H9 (cell line): Measurements from ENCODE around the gene CCDC138. TPM values are rescaled to one million over a fixed set of nuclear protein-coding genes. Genes with fewer than 3 reads are reported as not detected.

Experiments used
- DNase-seq: peaks from one replicate; pipeline ENCODE4 v3.0.0-alpha.2; 2017
- H2AFZ ChIP-seq: one replicate; pipeline ENCODE4 v1.6.1; 2013; ENCODE audit warnings: mild to moderate bottlenecking, low read length, control low read depth, moderate library complexity
- H2AK5ac ChIP-seq: 2 replicates; pipeline ENCODE4 v1.6.1; 2013; ENCODE audit warnings: low read length, control low read depth, mixed read lengths; ENCODE audit not compliant: insufficient read length
- H2BK120ac ChIP-seq: one replicate; pipeline ENCODE4 v1.6.1; 2013; ENCODE audit warnings: low read depth, mild to moderate bottlenecking, low read length, control low read depth, inconsistent platforms; ENCODE audit not compliant: poor library complexity, severe bottlenecking
- H2BK12ac ChIP-seq: 2 replicates; pipeline ENCODE4 v1.6.1; 2013; ENCODE audit warnings: low read length, control low read depth, mixed read lengths, low read depth; ENCODE audit not compliant: insufficient read length
- H2BK15ac ChIP-seq: 2 replicates; pipeline ENCODE4 v1.6.1; 2013; ENCODE audit warnings: low read depth, low read length, control low read depth
- H2BK20ac ChIP-seq: one replicate; pipeline ENCODE4 v1.6.1; 2013; ENCODE audit warnings: low read depth, mild to moderate bottlenecking, low read length, control low read depth, inconsistent platforms; ENCODE audit not compliant: poor library complexity, severe bottlenecking
- H2BK5ac ChIP-seq: 2 replicates; pipeline ENCODE4 v1.6.1; 2013; ENCODE audit warnings: low read length, control low read depth, mixed read lengths; ENCODE audit not compliant: insufficient read length
- H3K14ac ChIP-seq: 2 replicates; pipeline ENCODE4 v1.6.1; 2013; ENCODE audit warnings: low read length, control low read depth; ENCODE audit not compliant: insufficient read depth
- H3K18ac ChIP-seq: 2 replicates; pipeline ENCODE4 v1.6.1; 2013; ENCODE audit warnings: low read depth, mild to moderate bottlenecking, mixed read lengths, low read length, control low read depth; ENCODE audit not compliant: insufficient read length
- H3K23ac ChIP-seq: 2 replicates; pipeline ENCODE4 v1.6.1; 2013; ENCODE audit warnings: low read length, control low read depth, mixed read lengths, low read depth; ENCODE audit not compliant: insufficient read length
- H3K23me2 ChIP-seq: 2 replicates; pipeline ENCODE4 v1.6.1; 2013; ENCODE audit warnings: low read depth, mild to moderate bottlenecking, mixed read lengths, low read length, control low read depth; ENCODE audit not compliant: insufficient read length, poor library complexity, severe bottlenecking
- H3K27ac ChIP-seq: 2 replicates; pipeline ENCODE4 v1.5.1; 2013; ENCODE audit warnings: low read length, control low read depth, mixed read lengths, low read depth; ENCODE audit not compliant: insufficient read length
- H3K27me3 ChIP-seq: 2 replicates; pipeline ENCODE4 v1.6.1; 2013; ENCODE audit warnings: low read length, control low read depth, inconsistent platforms; ENCODE audit not compliant: insufficient read depth
- H3K4ac ChIP-seq: 2 replicates; pipeline ENCODE4 v1.6.1; 2013; ENCODE audit warnings: low read depth, mild to moderate bottlenecking, control low read depth, inconsistent platforms, low read length, moderate library complexity
- H3K4me1 ChIP-seq: 2 replicates; pipeline ENCODE4 v1.6.1; 2013; ENCODE audit warnings: low read length, control low read depth, inconsistent platforms; ENCODE audit not compliant: insufficient read depth
- H3K4me2 ChIP-seq: 2 replicates; pipeline ENCODE4 v1.6.1; 2013; ENCODE audit warnings: low read length, control low read depth, mixed read lengths; ENCODE audit not compliant: insufficient read length, insufficient read depth
- H3K56ac ChIP-seq: 2 replicates; pipeline ENCODE4 v1.6.1; 2013; ENCODE audit warnings: low read depth, mild to moderate bottlenecking, mixed read lengths, low read length, control low read depth; ENCODE audit not compliant: insufficient read length
- H3K79me1 ChIP-seq: 2 replicates; pipeline ENCODE4 v1.6.1; 2013; ENCODE audit warnings: low read depth, mild to moderate bottlenecking, moderate library complexity, low read length, control low read depth, inconsistent platforms; ENCODE audit not compliant: insufficient read depth, poor library complexity, severe bottlenecking
- H3K79me2 ChIP-seq: 2 replicates; pipeline ENCODE4 v1.6.1; 2013; ENCODE audit warnings: low read length, control low read depth, inconsistent platforms; ENCODE audit not compliant: insufficient read depth
- H3K9ac ChIP-seq: 2 replicates; pipeline ENCODE4 v1.6.1; 2013; ENCODE audit warnings: low read length, control low read depth, mixed read lengths; ENCODE audit not compliant: insufficient read length; ENCODE audit errors: extremely low read depth
- H3K9me3 ChIP-seq: one replicate; pipeline ENCODE4 v1.6.1; 2013; ENCODE audit warnings: low read depth, low read length, inconsistent platforms; ENCODE audit not compliant: control insufficient read depth
- H3T11ph ChIP-seq: one replicate; pipeline ENCODE4 v1.6.1; 2013; ENCODE audit warnings: mild to moderate bottlenecking, low read length, control low read depth, inconsistent platforms
- H4K20me1 ChIP-seq: one replicate; pipeline ENCODE4 v1.6.1; 2013; ENCODE audit not compliant: control insufficient read depth, insufficient read length, insufficient read depth
- H4K5ac ChIP-seq: 2 replicates; pipeline ENCODE4 v1.6.1; 2013; ENCODE audit warnings: low read depth, mild to moderate bottlenecking, mixed read lengths, low read length, control low read depth; ENCODE audit not compliant: insufficient read length
- H4K8ac ChIP-seq: replicated peaks from 2 replicates; pipeline ENCODE4 v1.6.1; 2013; ENCODE audit warnings: low read length, control low read depth, mixed read lengths, low read depth; ENCODE audit not compliant: insufficient read length
- H4K91ac ChIP-seq: 2 replicates; pipeline ENCODE4 v1.6.1; 2013; ENCODE audit warnings: low read depth, mild to moderate bottlenecking, moderate library complexity, mixed read lengths, low read length, control low read depth; ENCODE audit not compliant: insufficient read length
- H3K27ac Mint-ChIP-seq, 3 experiments: 2 replicates in 2 of 3; 3 replicates in 1 of 3; pipeline ENCODE4 v1.8.0; 2020 to 2021; ENCODE audit warnings: mixed read lengths in 3 of 3, mild to moderate bottlenecking in 1 of 3, moderate library complexity in 1 of 3
- H3K27me3 Mint-ChIP-seq: 2 replicates; pipeline ENCODE4 v1.8.0; 2021; ENCODE audit warnings: low read depth, mild to moderate bottlenecking, moderate library complexity, mixed read lengths
- H3K36me3 Mint-ChIP-seq, 3 experiments: 2 replicates in 2 of 3; 3 replicates in 1 of 3; pipeline ENCODE4 v1.8.0; 2020 to 2021; ENCODE audit warnings: low read depth in 3 of 3, mixed read lengths in 3 of 3; ENCODE audit not compliant: insufficient read depth in 1 of 3
- H3K4me1 Mint-ChIP-seq, 2 experiments: 2 replicates each; pipeline ENCODE4 v1.8.0; 2020; ENCODE audit warnings: mixed read lengths in 2 of 2
- H3K4me3 Mint-ChIP-seq, 2 experiments: 2 replicates in 1 of 2; 3 replicates in 1 of 2; pipeline ENCODE4 v1.8.0; 2020 to 2021; ENCODE audit warnings: mild to moderate bottlenecking in 2 of 2, mixed read lengths in 2 of 2, moderate library complexity in 1 of 2
- H3K9me3 Mint-ChIP-seq, 2 experiments: 2 replicates in 1 of 2; 3 replicates in 1 of 2; pipeline ENCODE4 v1.8.0; 2020; ENCODE audit warnings: mild to moderate bottlenecking in 2 of 2, mixed read lengths in 2 of 2, moderate library complexity in 1 of 2
- CTCF ChIP-seq: fragments of 200-600 bp; sonication (generic); conservative IDR thresholded peaks from 3 replicates; pipeline ENCODE4 v1.8.0; 2021; ENCODE audit warnings: antibody characterized with exemption, mild to moderate bottlenecking
- WGBS: extraction: QIAGEN DNeasy Blood & Tissue Kit; methylation state at CpG from one replicate; pipeline ENCODE4 v1.1.7; 2013; ENCODE audit warnings: missing lambda C conversion rate, low lambda C conversion rate, mixed read lengths; ENCODE audit not compliant: insufficient read length; ENCODE audit errors: extremely low coverage; 5-methylcytosine and 5-hydroxymethylcytosine counted together
- total RNA-seq: library from RNA; stranded (reverse); gene quantifications from 2 replicates; pipeline ENCODE4 v1.2.1, GENCODE V29; 2021

CCDC138 gene
- total RNA-seq, 1 experiment from 2014 or later = 32.7 TPM

- H3K79me2 ChIP-seq = no peaks in the 10 kb centered on the region
- no peaks in the 10 kb centered on the region for H3K27me3 ChIP-seq
- no peaks in the 10 kb centered on the region for H3K9me3 ChIP-seq
- TF ChIP-seq CTCF = no peak
- Mint-ChIP-seq H3K27me3 (no peaks in the 10 kb centered on the region; the same call in 1 of the 2 replicates), H3K36me3 (peaks cover 3 to 13% (median 11%) of the 10 kb centered on the region in 3 experiments; a peak in 6 of 7 replicates), H3K9me3 (peaks cover 7 to 9% of the 10 kb centered on the region in 2 experiments; a peak in 4 of 5 replicates), H3K27ac (no peak overlapping the region), H3K4me1 (peaks cover 6 to 10% of the 10 kb centered on the region in 2 experiments), H3K4me3 (no peak overlapping the region)
- H2BK120ac ChIP-seq = no peak overlapping the region
- no peaks in the 10 kb centered on the region for H4K20me1 ChIP-seq
- H3K18ac ChIP-seq = no peak overlapping the region
- no peak overlapping the region for H3K27ac ChIP-seq
- H3K4ac ChIP-seq = no peak overlapping the region
- H3K79me1 ChIP-seq = no peaks in the 10 kb centered on the region
- no peak for DNase-seq
- no peak overlapping the region for H3K4me2 ChIP-seq
- H3K14ac ChIP-seq = no peak overlapping the region
- H2BK5ac ChIP-seq = no peak overlapping the region
- no peak overlapping the region for H2BK20ac ChIP-seq
- no peak overlapping the region for H2BK12ac ChIP-seq
- H3K23me2 ChIP-seq = no peaks in the 10 kb centered on the region
- no peak overlapping the region for H2AFZ ChIP-seq
- H4K8ac ChIP-seq = no peak overlapping the region
- no peak overlapping the region for H4K91ac ChIP-seq
- no peak overlapping the region for H3T11ph ChIP-seq
- no peak overlapping the region for H4K5ac ChIP-seq
- H2BK15ac ChIP-seq = no peak overlapping the region
- H3K4me1 ChIP-seq = no peaks in the 10 kb centered on the region
- WGBS = no CpG with 5 or more reads among the region's 1 CpG
- H3K56ac ChIP-seq = no peak overlapping the region
- H2AK5ac ChIP-seq = no peak overlapping the region
- no peak overlapping the region for H3K23ac ChIP-seq
- H3K9ac ChIP-seq = no peak overlapping the region
Observed at GRCh38 chr2:108893277-108893676, 106.7 kb downstream of the CCDC138 start.
